Transverse colon (tissue), 4 donors: ENCODE measurements around the gene SERPINB8.

Experiments used
- CTCF ChIP-seq, 5 experiments: fragments of 200-600 bp in 3 of 5; fragments of 450-650 bp in 2 of 5; sonication (generic) in 3 of 5; IDR thresholded peaks; 1 replicate in 2 of 5; 2 replicates in 3 of 5; pipeline ENCODE4 v1.5.1; 2016 to 2017; ENCODE audit warnings: antibody characterized with exemption in 5 of 5, inconsistent platforms in 3 of 5, mild to moderate bottlenecking in 2 of 5, moderate library complexity in 1 of 5
- EP300 ChIP-seq: sonication (generic); formaldehyde crosslinking; IDR thresholded peaks from one replicate; pipeline ENCODE4 v1.6.1; 2017; ENCODE audit warnings: antibody characterized with exemption, low read depth
- POLR2A ChIP-seq: fragments of 450-650 bp; IDR thresholded peaks from one replicate; pipeline ENCODE4 v1.6.1; 2016; ENCODE audit warnings: antibody characterized with exemption, mild to moderate bottlenecking, moderate library complexity
- POLR2AphosphoS5 ChIP-seq, 3 donors: sonication (generic); formaldehyde crosslinking; IDR thresholded peaks; one replicate each; pipeline ENCODE4 v1.6.1; 2016; ENCODE audit warnings: antibody characterized with exemption in 3 of 3

GRCh38 chr18:63928331-63928730 is 41.5 kb upstream of the SERPINB8 start:
- TF ChIP-seq POLR2AphosphoS5 (IDR thresholded peaks at IDR 0.05): no peak
- TF ChIP-seq CTCF (IDR thresholded peaks at IDR 0.05): no peak
- TF ChIP-seq EP300: no peak
- no peak for TF ChIP-seq POLR2A
